GM12892 (cell line): Measurements from ENCODE around the gene EDEM1.

Experiments
- DNase-seq: peaks from one replicate; pipeline ENCODE4 v3.0.0; 2011; ENCODE audit not compliant: insufficient read length
- FAIRE-seq: peaks from 2 replicates; lab custom pipeline; 2011; peaks lifted over from hg19 to GRCh38; lab: Jason Lieb, UNC
- POLR2A ChIP-seq: IDR thresholded peaks from 2 replicates; pipeline ENCODE4 v1.6.1; 2011; ENCODE audit warnings: low read depth, low read length, control low read depth
- POLR2AphosphoS5 ChIP-seq: IDR thresholded peaks from 2 replicates; pipeline ENCODE4 v1.6.1; 2011; ENCODE audit warnings: low read depth, low read length, control low read depth
- TAF1 ChIP-seq: IDR thresholded peaks from 2 replicates; pipeline ENCODE4 v1.6.1; 2011; ENCODE audit warnings: low read depth, mild to moderate bottlenecking, control low read depth, low read length, borderline replicate concordance

EDEM1 gene

GRCh38 chr3:5267889-5268288 lies 80.4 kb downstream of the EDEM1 start:
- TF ChIP-seq TAF1 (no peak), POLR2A (no peak), POLR2AphosphoS5 (no peak)
- no peak for FAIRE-seq
- no peak for DNase-seq
